ENCODE measurements around the gene JPH2.
"Not testable (repeated sequence)": the region's sequence is repeated elsewhere in the genome, so short reads cannot be mapped to it uniquely, and the experiment has no call there.

- not testable (repeated sequence) for TF ChIP-seq EZH2 (IDR thresholded peaks at IDR 0.05; ENCODE audit: insufficient read depth, low read length); CTCF (IDR thresholded peaks at IDR 0.05; ENCODE audit: insufficient read depth, low read depth, low read length)
Measured at GRCh38 chr20:44232469-44232856, 45.5 kb upstream of the JPH2 start.
